GM12874 (cell line): ENCODE data around the gene NOP9.

Source experiments
- CTCF ChIP-seq: IDR thresholded peaks from 2 replicates; pipeline ENCODE4 v1.5.1; 2011; ENCODE audit warnings: low read depth, mild to moderate bottlenecking, control low read depth, low read length, moderate library complexity; ENCODE audit not compliant: insufficient read depth

Gene NOP9

DNA sequence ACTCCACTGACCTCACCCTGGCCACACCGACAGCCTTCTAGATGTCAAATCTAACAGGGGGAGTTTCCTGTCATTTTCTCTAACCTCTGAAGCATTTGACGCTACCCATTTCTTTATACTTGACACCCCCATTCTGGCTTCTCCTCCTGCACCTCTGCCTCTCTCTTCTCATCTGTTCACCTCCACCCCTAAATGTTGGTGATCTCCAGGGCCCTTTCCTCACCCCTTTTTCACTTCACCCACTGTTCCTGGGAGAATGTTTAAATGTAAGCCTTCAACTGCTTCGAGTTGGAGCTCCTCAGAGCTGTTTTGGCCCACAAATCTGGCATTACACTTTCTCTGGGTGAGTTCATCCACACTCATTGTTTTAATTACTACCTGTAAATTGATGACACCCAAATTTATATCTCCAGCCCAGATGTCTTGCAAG is 27.8 kb upstream of the NOP9 start:
- TF ChIP-seq CTCF, result no peak

GRCh38 chr14:24272467-24272866 is 27.2 kb upstream of the NOP9 start:
- no peak for TF ChIP-seq CTCF

GRCh38 chr14:24273422-24273998 is 26.1 kb upstream of the NOP9 start:
- 0 out of 2 replicates have a peak, but pooled peaks have one; percentile 16 for TF ChIP-seq CTCF

DNA sequence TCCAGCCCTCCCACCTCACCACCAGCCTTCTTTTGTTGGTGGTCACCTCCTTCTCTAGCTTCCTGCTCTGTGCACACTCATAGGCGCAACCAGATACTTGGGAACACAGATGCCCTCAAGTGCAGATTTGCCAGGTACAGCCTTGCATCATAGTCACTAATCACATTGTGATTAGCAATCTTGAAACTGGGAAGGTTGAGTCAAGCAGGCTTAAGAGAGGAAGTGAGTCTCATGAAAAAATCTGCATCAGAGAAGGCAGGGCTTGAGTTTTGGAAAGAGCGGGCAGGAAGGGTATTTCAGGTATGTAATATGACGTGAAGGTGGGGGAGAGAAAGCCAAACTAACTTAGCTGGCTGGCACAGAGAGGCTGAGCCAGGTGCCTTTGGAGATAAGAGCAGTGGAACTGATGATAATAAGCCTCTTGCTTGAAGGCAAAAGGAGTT is 25.5 kb upstream of the NOP9 start:
- no peak for TF ChIP-seq CTCF

DNA sequence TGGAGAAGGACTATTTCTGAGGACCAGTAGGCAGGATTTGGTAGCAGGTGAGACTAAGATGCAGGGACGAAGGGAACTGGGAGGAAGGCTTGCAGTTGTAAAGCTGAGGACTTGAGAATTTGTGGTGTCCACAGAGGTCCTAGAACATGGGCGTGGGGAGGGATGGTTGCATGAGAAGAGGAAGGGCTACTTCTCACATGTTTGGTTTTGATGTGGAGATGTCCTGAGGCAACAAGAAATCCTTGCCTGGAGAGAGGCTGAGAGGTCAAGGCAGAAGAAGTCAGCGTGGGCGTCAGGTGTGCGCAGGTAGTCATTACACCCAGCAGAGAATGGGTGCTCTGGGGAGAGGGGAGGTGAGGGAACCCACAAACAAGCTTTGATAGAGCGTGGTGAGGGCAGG is 22.6 kb upstream of the NOP9 start:
- TF ChIP-seq CTCF, result no peak

DNA sequence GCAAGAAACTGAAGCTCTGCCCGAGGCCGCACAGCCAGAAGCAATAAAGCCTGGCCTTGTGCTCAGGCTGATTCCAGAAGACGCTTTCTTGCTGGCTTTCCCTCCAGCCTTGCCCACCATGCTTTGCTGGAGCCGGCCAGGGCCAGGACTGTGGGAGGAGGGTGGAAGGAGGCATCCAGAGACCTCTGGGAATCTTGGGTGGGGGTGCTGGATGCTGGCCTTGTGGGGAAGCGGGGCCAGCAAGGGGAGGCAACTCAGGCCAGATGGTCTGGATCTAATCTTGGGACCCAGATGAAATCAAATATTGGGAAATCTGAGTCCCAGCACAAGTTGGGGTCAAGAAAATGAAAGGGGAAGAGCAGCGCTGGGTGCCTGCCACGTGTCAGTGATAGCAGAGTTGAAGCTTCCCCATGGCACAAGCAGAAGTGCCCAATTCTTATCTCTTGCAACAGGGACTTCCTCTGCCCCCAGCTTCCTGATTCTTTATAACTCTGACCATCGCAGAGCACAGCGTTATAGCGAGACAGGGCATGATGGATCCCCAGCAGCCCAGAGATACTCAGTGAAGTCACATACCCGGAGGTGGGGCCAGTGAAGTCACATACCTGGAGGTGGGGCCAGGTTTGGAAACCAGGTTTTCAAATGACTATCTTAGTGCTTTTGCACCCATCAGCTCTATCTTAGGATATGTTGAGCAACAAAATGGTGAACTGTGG is 21.9 kb upstream of the NOP9 start:
- TF ChIP-seq CTCF, result no peak

- no peak for TF ChIP-seq CTCF
Observed at GRCh38 chr14:24278424-24278823, 21.2 kb upstream of the NOP9 start.
